Natural killer cell treated with Interleukin-12 subunit alpha and Interleukin-12 subunit beta and Interleukin-15 and Interleukin-18, amount 100 ng/mL, for 72 hours (primary cell): Measurements from ENCODE around the gene ZAP70. TPM values are rescaled to one million over a fixed set of nuclear protein-coding genes. Genes with fewer than 3 reads are reported as not detected.

Experiments used
- ATAC-seq, 2 donors: fragments of 150-1000 bp; cut with Tn5 transposase in 1 of 2; sonication (Bioruptor Pico), chemical (Tn5 transposase) in 1 of 2; 2 replicates each; pipeline ENCODE4 v1.10.0; 2021
- DNase-seq: peaks from one replicate; pipeline ENCODE4 v3.0.0; 2022; ENCODE audit warnings: low spot score
- H3K27ac Mint-ChIP-seq, 2 donors: 1 replicate in 1 of 2; 2 replicates in 1 of 2; pipeline ENCODE4 v1.8.0; 2022; ENCODE audit warnings: mixed read lengths in 2 of 2, mild to moderate bottlenecking in 1 of 2, moderate library complexity in 1 of 2
- H3K27me3 Mint-ChIP-seq, 2 donors: 1 replicate in 1 of 2; 2 replicates in 1 of 2; pipeline ENCODE4 v1.8.0; 2022; ENCODE audit warnings: mixed read lengths in 2 of 2
- H3K36me3 Mint-ChIP-seq: one replicate; pipeline ENCODE4 v1.8.0; 2022; ENCODE audit warnings: mixed read lengths
- H3K4me1 Mint-ChIP-seq, 2 donors: 1 replicate in 1 of 2; 2 replicates in 1 of 2; pipeline ENCODE4 v1.8.0; 2022; ENCODE audit warnings: low read depth in 2 of 2, mixed read lengths in 2 of 2, mild to moderate bottlenecking in 1 of 2
- H3K4me3 Mint-ChIP-seq: one replicate; pipeline ENCODE4 v1.8.0; 2022; ENCODE audit warnings: mixed read lengths
- H3K9me3 Mint-ChIP-seq: 2 replicates; pipeline ENCODE4 v1.8.0; 2022; ENCODE audit warnings: mixed read lengths
- total RNA-seq, 2 donors: library from RNA; stranded (reverse); gene quantifications; one replicate each; pipeline ENCODE4 v1.2.3, GENCODE V29; 2022

The ZAP70 gene
- total RNA-seq, 2 donors from 2014 or later, result 97.4 to 191 TPM

DNA sequence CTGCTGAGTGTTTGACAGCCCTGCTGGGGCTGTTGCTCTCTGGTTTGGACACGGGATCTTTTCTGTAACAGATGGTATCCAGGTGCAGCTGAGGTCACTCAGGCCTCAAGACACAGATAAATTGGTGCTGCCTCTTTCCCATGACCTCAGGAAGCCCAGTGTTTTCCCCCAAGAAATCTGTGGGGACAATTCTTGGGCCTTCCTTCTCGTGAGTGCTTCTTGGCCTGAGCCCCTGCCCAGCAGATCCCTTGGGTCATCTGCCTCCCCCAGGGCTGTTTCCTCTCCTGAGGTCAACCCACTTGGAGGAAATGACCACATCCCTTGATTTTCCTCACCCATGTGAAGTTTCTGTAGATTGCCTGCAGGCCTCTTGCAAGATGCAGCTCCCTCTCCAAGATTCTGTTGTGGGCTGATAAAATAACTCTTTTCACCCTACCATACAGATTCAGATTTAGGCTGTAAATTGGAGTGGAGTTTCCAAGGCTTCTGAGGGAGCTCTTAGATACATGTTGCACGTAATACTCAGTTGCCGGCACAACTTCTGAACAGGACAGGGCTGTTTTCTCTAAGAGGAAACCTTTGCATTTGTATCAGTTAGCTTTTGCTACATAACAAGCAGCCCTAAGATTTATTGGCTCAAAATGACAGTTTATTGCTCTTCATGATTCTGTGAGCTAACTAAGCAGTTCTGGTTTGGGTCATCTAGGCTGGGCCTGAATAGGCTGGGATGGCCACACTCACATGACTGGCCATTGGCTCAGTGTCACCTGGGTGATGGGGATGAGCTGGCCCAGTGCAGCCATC, 13.1 kb downstream of the ZAP70 start:
- no peak overlapping the region for H3K4me3 Mint-ChIP-seq
- peaks cover 35% of the 10 kb centered on the region for H3K36me3 Mint-ChIP-seq
- H3K27ac Mint-ChIP-seq, result peak overlapping the region; percentile 75 to 88
- H3K27me3 Mint-ChIP-seq, result no peaks in the 10 kb centered on the region
- ATAC-seq (no peak), DNase-seq (no peak)
- H3K4me1 Mint-ChIP-seq, result peaks cover 74% of the 10 kb centered on the region in 2 donors
- H3K9me3 Mint-ChIP-seq, result no peaks in the 10 kb centered on the region

GRCh38 chr2:97727296-97727695, 13.9 kb downstream of the ZAP70 start:
- Mint-ChIP-seq H3K27me3 (no peaks in the 10 kb centered on the region), H3K27ac (peak overlapping the region; percentile 75 to 88), H3K4me3 (no peak overlapping the region), H3K36me3 (peaks cover 37% of the 10 kb centered on the region), H3K4me1 (peaks cover 76 to 79% of the 10 kb centered on the region in 2 donors), H3K9me3 (no peaks in the 10 kb centered on the region)
- no peak for DNase-seq
- ATAC-seq, result no peak

DNA sequence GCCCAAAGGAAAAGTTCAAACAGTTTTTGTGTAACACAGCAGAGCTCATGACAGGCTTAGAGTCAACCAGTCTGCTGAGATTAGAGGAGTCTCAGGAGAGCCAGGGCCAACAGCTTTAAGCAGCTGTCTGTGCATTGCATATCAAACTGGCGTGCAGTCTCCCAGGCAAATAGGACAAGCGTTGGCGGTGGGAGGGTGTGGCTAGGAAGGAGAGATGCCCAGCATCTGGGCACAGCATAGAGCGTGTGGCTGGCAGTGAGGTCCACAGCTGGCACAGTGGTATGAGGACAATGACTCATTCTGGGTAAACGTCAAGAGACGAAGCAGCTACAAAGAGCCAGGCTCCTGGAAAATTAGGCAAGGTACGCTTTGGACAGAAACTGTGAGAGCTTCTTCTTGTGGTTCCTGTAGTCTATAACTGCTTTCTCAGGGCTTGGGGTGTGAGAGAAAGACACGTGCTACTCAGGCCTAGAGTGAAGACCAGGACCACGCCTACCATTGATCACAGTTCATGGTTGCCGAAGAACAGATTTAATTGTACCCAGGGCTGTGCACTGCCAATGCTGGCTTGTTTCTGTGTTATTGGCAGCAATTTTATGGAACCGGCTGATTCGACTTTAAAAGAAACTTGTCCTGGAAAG, 14.8 kb downstream of the ZAP70 start:
- peak; percentile 75 to 83 for ATAC-seq
- Mint-ChIP-seq H3K4me1 (peaks cover 70% of the 10 kb centered on the region in 2 donors), H3K9me3 (no peaks in the 10 kb centered on the region), H3K36me3 (peaks cover 31% of the 10 kb centered on the region), H3K4me3 (peak overlapping the region; percentile 47), H3K27me3 (no peaks in the 10 kb centered on the region), H3K27ac (peak overlapping the region; percentile 75 to 88)
- DNase-seq, result no peak

DNA sequence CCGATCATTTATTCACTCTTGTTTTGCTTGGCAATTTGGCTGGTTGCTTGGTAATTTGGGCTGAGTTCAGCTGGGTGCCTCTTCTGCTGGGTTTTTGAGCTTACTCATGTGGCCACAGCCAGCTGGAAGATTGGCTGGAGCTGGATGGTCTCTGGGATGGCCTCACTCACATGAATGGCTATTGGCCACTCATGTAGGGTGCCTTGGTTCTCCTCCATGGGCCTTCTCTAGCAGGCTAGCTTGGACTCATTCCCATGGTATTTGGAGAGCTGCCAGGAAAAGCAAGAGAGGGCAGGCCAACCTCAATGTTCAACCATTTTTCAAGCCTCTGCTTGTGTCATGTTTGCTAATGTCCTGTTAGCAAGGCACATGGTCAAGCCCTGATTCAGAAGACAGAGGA, 16.9 kb downstream of the ZAP70 start:
- Mint-ChIP-seq H3K27me3 (no peaks in the 10 kb centered on the region), H3K4me3 (no peak overlapping the region), H3K9me3 (no peaks in the 10 kb centered on the region), H3K27ac (peak overlapping the region; percentile 14 to 47), H3K4me1 (peaks cover 59 to 60% of the 10 kb centered on the region in 2 donors), H3K36me3 (peaks cover 30% of the 10 kb centered on the region)
- ATAC-seq (no peak), DNase-seq (no peak)

GRCh38 chr2:97731274-97732020, 18.1 kb downstream of the ZAP70 start:
- peak overlapping the region; percentile 7 to 84 for H3K27ac Mint-ChIP-seq
- no peak for DNase-seq
- no peaks in the 10 kb centered on the region for H3K9me3 Mint-ChIP-seq
- H3K4me3 Mint-ChIP-seq, result peak overlapping the region; percentile 0
- peaks cover 50 to 51% of the 10 kb centered on the region in 2 donors for H3K4me1 Mint-ChIP-seq
- no peak for ATAC-seq
- H3K36me3 Mint-ChIP-seq, result peaks cover 24% of the 10 kb centered on the region
- no peaks in the 10 kb centered on the region for H3K27me3 Mint-ChIP-seq

DNA sequence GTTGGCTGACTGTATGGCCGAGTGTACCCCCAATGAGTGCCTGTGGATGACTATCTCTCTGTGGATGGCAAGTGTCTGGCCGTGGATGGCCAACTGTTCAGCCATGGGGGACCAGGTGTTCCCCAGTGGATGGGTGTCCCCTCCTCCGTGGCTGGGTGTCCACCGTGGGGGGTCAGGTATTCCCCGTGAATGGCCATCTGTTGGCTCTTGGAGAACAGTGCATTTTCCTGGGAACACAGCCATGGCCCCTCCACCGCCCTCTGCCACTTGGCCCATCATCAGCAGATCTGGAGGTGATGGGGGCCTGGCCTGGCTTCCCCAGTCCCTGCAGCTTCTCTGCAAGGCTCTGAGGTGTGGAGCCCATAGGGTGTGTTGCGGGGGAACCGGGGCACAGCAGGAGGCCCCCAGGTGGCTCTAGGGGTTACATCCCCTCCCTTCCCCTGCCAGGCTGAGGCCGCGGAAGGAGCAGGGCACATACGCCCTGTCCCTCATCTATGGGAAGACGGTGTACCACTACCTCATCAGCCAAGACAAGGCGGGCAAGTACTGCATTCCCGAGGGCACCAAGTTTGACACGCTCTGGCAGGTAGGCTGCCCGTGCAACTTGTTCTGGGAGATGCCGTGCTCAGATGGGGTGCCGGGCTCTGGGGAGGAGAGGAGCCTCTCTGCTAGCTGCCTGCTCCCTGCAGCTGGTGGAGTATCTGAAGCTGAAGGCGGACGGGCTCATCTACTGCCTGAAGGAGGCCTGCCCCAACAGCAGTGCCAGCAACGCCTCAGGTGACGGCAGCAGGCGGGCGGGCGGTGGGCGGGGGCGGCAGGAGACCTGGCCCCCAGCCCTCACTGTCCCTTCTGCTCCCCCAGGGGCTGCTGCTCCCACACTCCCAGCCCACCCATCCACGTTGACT, 19.3 kb downstream of the ZAP70 start:
- H3K4me1 Mint-ChIP-seq, result peaks cover 37 to 43% of the 10 kb centered on the region in 2 donors
- peaks cover 14% of the 10 kb centered on the region for H3K36me3 Mint-ChIP-seq

DNA sequence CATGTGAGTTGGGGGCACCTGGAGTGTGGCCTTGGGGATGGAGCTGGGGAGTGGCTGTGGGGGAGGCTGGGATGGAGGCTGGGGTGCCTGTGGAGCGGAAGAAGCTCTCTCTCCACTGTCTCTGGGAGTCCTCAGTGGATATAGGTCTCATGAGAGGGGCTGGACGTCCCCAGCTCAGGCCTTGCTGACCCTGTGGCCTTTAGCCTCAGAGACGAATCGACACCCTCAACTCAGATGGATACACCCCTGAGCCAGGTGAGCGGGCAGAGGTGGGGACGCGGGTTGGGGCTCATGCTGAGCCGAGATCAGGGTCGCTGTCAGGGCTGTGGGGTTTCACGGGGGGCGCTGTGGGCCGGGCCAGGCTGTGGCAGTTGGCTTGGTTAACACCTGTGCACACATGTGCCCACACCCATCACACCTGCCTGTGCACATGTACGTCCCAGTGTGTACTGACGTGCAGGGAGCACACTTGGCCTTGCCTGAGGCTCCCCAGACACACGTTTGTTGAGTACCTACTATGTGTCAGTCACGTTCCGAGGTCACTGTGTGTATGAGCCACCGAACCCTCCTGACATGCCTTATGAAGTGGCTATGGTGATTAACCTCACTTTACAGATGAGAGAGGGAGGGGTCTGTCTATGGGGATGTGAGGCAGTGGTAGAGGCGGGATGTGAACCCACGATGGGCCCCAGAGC, 20.1 kb downstream of the ZAP70 start:
- peaks cover 14% of the 10 kb centered on the region for H3K36me3 Mint-ChIP-seq
- ATAC-seq, result no peak

More for the DNA sequence above, 19.3 kb downstream of the ZAP70 start:
- no peak for DNase-seq
- H3K9me3 Mint-ChIP-seq, result no peaks in the 10 kb centered on the region
- no peak for ATAC-seq
- H3K27ac Mint-ChIP-seq, result peak overlapping the region in 1 of 2 donors; percentile 53
- H3K27me3 Mint-ChIP-seq, result no peaks in the 10 kb centered on the region
- no peak overlapping the region for H3K4me3 Mint-ChIP-seq

GRCh38 chr2:97734061-97735051, 21.0 kb downstream of the ZAP70 start:
- no peak overlapping the region for H3K27ac Mint-ChIP-seq
- no peak overlapping the region for H3K4me3 Mint-ChIP-seq
- DNase-seq (no peak), ATAC-seq (no peak)
- peaks cover 18% of the 10 kb centered on the region for H3K36me3 Mint-ChIP-seq
- H3K27me3 Mint-ChIP-seq, result no peaks in the 10 kb centered on the region
- H3K4me1 Mint-ChIP-seq, result peaks cover 34 to 40% of the 10 kb centered on the region in 2 donors
- no peaks in the 10 kb centered on the region for H3K9me3 Mint-ChIP-seq

More for the DNA sequence above, 20.1 kb downstream of the ZAP70 start:
- no peak overlapping the region for H3K4me3 Mint-ChIP-seq
- H3K4me1 Mint-ChIP-seq, result peaks cover 35 to 39% of the 10 kb centered on the region in 2 donors
- H3K27me3 Mint-ChIP-seq, result no peaks in the 10 kb centered on the region
- no peak for DNase-seq
- H3K9me3 Mint-ChIP-seq, result no peaks in the 10 kb centered on the region
- no peak overlapping the region for H3K27ac Mint-ChIP-seq

DNA sequence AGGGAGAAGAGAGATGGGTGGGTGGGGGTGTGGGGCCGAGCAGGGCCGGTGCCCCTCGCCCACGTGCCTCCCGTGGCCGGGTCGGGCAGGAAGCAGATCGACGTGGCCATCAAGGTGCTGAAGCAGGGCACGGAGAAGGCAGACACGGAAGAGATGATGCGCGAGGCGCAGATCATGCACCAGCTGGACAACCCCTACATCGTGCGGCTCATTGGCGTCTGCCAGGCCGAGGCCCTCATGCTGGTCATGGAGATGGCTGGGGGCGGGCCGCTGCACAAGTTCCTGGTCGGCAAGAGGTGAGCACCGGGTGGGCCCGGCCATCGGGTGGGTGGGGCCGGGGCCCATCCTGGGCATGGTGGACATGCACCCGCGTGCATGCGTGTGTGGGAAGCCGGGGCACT, 21.8 kb downstream of the ZAP70 start:
- no peak for ATAC-seq
- H3K36me3 Mint-ChIP-seq, result peaks cover 17% of the 10 kb centered on the region
- no peaks in the 10 kb centered on the region for H3K9me3 Mint-ChIP-seq
- H3K27me3 Mint-ChIP-seq, result no peaks in the 10 kb centered on the region
- H3K4me3 Mint-ChIP-seq, result no peak overlapping the region
- DNase-seq, result no peak
- no peak overlapping the region for H3K27ac Mint-ChIP-seq
- peaks cover 28 to 38% of the 10 kb centered on the region in 2 donors for H3K4me1 Mint-ChIP-seq

GRCh38 chr2:97736185-97736584, 22.8 kb downstream of the ZAP70 start:
- H3K27ac Mint-ChIP-seq, result peak overlapping the region in 1 of 2 donors; percentile 65
- ATAC-seq (no peak), DNase-seq (no peak)
- no peaks in the 10 kb centered on the region for H3K27me3 Mint-ChIP-seq
- H3K4me3 Mint-ChIP-seq, result no peak overlapping the region
- no peaks in the 10 kb centered on the region for H3K9me3 Mint-ChIP-seq
- H3K4me1 Mint-ChIP-seq, result peaks cover 27 to 40% of the 10 kb centered on the region in 2 donors
- H3K36me3 Mint-ChIP-seq, result peaks cover 13% of the 10 kb centered on the region

- Mint-ChIP-seq H3K4me1 (peaks cover 26 to 40% of the 10 kb centered on the region in 2 donors), H3K4me3 (no peak overlapping the region), H3K27me3 (no peaks in the 10 kb centered on the region), H3K27ac (peak overlapping the region; percentile 16 to 65), H3K36me3 (peaks cover 9% of the 10 kb centered on the region), H3K9me3 (no peaks in the 10 kb centered on the region)
- ATAC-seq, result no peak
- no peak for DNase-seq
Measured at GRCh38 chr2:97736608-97737330, 23.4 kb downstream of the ZAP70 start.
